HepG2 (cell line): ENCODE results near the gene SLC25A33. TPM values are rescaled to one million over a fixed set of nuclear protein-coding genes. Genes with fewer than 3 reads are reported as not detected.

Experiments
- ASH2L ChIP-seq: fragments of 300-600, 200-600 bp; sonication (generic); IDR thresholded peaks from 2 replicates; pipeline ENCODE4 v1.7.0; 2017; ENCODE audit warnings: low read depth, mild to moderate bottlenecking, moderate library complexity, mixed read lengths, low read length; ENCODE audit not compliant: insufficient read length
- FOXO1 ChIP-seq: sonication (generic); formaldehyde crosslinking; IDR thresholded peaks from 2 replicates; pipeline ENCODE4 v1.4.0; 2020; ENCODE audit warnings: missing genetic modification reagents
- NFIB ChIP-seq: sonication (generic); formaldehyde crosslinking; IDR thresholded peaks from 2 replicates; pipeline ENCODE4 v1.9.0; 2021; ENCODE audit warnings: missing genetic modification reagents, mild to moderate bottlenecking, borderline replicate concordance
- PRMT3 ChIP-seq: sonication (generic); formaldehyde crosslinking; IDR thresholded peaks from 2 replicates; pipeline ENCODE4 v1.8.1; 2022; ENCODE audit warnings: low read depth, mild to moderate bottlenecking, moderate library complexity, missing genetic modification reagents, borderline replicate concordance
- SETDB1 ChIP-seq: sonication (generic); formaldehyde crosslinking; IDR thresholded peaks from 2 replicates; pipeline ENCODE4 v1.5.1; 2020; ENCODE audit warnings: missing genetic modification reagents, mild to moderate bottlenecking, borderline replicate concordance
- SP4 ChIP-seq: sonication (generic); formaldehyde crosslinking; IDR thresholded peaks from 2 replicates; pipeline ENCODE4 v1.8.1; 2023; ENCODE audit warnings: mild to moderate bottlenecking, missing genetic modification reagents
- TBX3 ChIP-seq: fragments of 450-650 bp; IDR thresholded peaks from 2 replicates; pipeline ENCODE4 v1.6.1; 2017; ENCODE audit warnings: antibody characterized with exemption, mild to moderate bottlenecking, inconsistent platforms, borderline replicate concordance
- TGIF2 ChIP-seq: IDR thresholded peaks from 2 replicates; pipeline ENCODE4 v1.6.1; 2016; ENCODE audit warnings: control low read depth, missing compliant biosample characterization
- ZNF256 ChIP-seq: sonication (generic); formaldehyde crosslinking; conservative IDR thresholded peaks from 2 replicates; pipeline ENCODE4 v1.4.0; 2020; ENCODE audit warnings: missing genetic modification reagents
- ZNF441 ChIP-seq: sonication (generic); formaldehyde crosslinking; IDR thresholded peaks from 2 replicates; pipeline ENCODE4 v1.7.0; 2021; ENCODE audit warnings: missing genetic modification reagents, borderline replicate concordance
- ZNF558 ChIP-seq: sonication (generic); formaldehyde crosslinking; IDR thresholded peaks from 2 replicates; pipeline ENCODE4 v1.9.0; 2022; ENCODE audit warnings: mild to moderate bottlenecking, missing genetic modification reagents, borderline replicate concordance
- ZNF629 ChIP-seq: sonication (generic); formaldehyde crosslinking; conservative IDR thresholded peaks from 2 replicates; pipeline ENCODE4 v1.5.0; 2020; ENCODE audit warnings: missing genetic modification reagents
- ZNF790 ChIP-seq: sonication (generic); formaldehyde crosslinking; IDR thresholded peaks from 2 replicates; pipeline ENCODE4 v1.8.0; 2022; ENCODE audit warnings: missing genetic modification reagents, mild to moderate bottlenecking, borderline replicate concordance
- ZSCAN12 ChIP-seq: sonication (generic); formaldehyde crosslinking; IDR thresholded peaks from 2 replicates; pipeline ENCODE4 v1.9.0; 2021; ENCODE audit warnings: mild to moderate bottlenecking, missing genetic modification reagents
- polyA plus RNA-seq, 8 experiments: library from polyadenylated mRNA; depleted of rRNA in 3 of 8; stranded (reverse) in 7 of 8; unstranded in 1 of 8; fragments of >200 nt; fragmentation: Illumina TruSeq in 4 of 8; extraction: Trizol in 4 of 8; gene quantifications; 2 replicates each; pipeline versions ENCODE4 v1.2.1 to v1.2.3, GENCODE V29; 2011 to 2016; ENCODE audit warnings: low read depth in 4 of 8, missing spikeins in 1 of 8, mixed read lengths in 1 of 8; ENCODE audit not compliant: insufficient read depth in 1 of 8
- total RNA-seq, 5 experiments: library from RNA; depleted of rRNA; stranded (reverse); fragments of >200 nt; fragmentation: Illumina TruSeq; extraction: Trizol; gene quantifications; 2 replicates each; pipeline ENCODE4 v1.2.3, GENCODE V29; 2016; ENCODE audit warnings: low read depth in 1 of 5
- TF ChIP-seq, protein P1 (sequence below): sonication (generic); formaldehyde crosslinking; IDR thresholded peaks from 2 replicates; pipeline ENCODE4 v1.4.0; 2020; ENCODE audit warnings: missing genetic modification reagents
- TF ChIP-seq, protein P2 (sequence below): sonication (generic); formaldehyde crosslinking; IDR thresholded peaks from 2 replicates; pipeline ENCODE4 v1.5.0; 2020; ENCODE audit warnings: missing genetic modification reagents, mild to moderate bottlenecking, borderline replicate concordance
- TF ChIP-seq, protein P3 (sequence below): sonication (generic); formaldehyde crosslinking; IDR thresholded peaks from 2 replicates; pipeline ENCODE4 v1.5.0; 2020; ENCODE audit warnings: mild to moderate bottlenecking, missing genetic modification reagents
- TF ChIP-seq, protein P4 (sequence below): sonication (generic); formaldehyde crosslinking; IDR thresholded peaks from 2 replicates; pipeline ENCODE4 v1.8.1; 2023; ENCODE audit warnings: mild to moderate bottlenecking, missing genetic modification reagents, borderline replicate concordance
- TF ChIP-seq, protein P5 (sequence below): sonication (generic); formaldehyde crosslinking; IDR thresholded peaks from 2 replicates; pipeline ENCODE4 v1.4.0; 2020; ENCODE audit warnings: missing genetic modification reagents
- TF ChIP-seq, protein P6 (sequence below): sonication (generic); formaldehyde crosslinking; IDR thresholded peaks from 2 replicates; pipeline ENCODE4 v1.8.0; 2022; ENCODE audit warnings: missing genetic modification reagents, mild to moderate bottlenecking, moderate library complexity, borderline replicate concordance
- TF ChIP-seq, protein P7 (sequence below): sonication (generic); formaldehyde crosslinking; IDR thresholded peaks from 2 replicates; pipeline ENCODE4 v1.4.0; 2020; ENCODE audit warnings: mild to moderate bottlenecking, missing genetic modification reagents

The SLC25A33 gene
- total and polyA plus RNA-seq, 2 of the 13 experiments (the other 11 are each of a cell fraction or from before 2014, with no cell fraction given), result 15.4 to 50.3 TPM

DNA sequence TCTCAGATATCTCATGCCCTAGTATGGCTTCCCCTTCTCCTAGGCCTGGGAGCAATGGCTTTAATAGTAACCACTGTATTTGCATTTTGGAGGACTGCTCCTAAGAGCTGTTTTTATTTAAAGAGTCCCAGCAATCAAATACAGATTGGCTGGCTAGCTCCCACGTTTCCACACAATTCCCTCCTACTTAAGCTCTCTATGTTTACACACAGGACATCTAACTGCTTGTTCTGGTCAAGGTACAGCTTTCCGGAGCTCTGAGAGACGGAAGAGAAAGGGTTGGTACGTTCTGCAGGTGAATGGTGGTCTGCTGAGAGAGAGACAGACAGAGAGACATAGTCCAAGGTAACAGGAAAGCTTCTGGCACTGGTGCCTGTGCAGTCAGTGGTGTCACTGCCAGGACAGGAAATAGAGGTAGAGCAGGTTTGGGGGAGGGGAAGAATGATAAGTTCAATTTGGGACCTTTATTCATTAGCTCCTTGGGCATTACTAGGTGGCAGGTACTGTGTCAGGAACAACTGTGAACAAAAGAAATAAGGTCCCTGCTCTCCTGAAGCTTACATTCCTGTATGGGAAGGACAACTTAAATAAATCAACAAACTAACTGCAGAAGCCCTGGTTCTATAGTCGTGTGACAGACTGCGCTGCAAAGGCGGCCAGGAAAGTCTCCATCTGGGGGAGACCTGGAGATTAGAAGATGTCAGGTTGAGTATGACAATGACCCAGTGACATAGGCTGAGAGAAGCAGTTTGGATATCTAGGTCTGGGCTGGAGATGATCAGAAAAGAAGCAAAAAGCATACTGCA, 1.2 kb upstream of the SLC25A33 start (continued):
- TF ChIP-seq ASH2L (peak; percentile 39), TGIF2 (CRISPR knock-in tag) (peak; percentile 88), ZNF790 (CRISPR knock-in tag) (no peak), TBX3 (peak; percentile 59; the same call in 1 of the 2 replicates), PRMT3 (CRISPR knock-in tag) (no peak), SP4 (CRISPR knock-in tag) (no peak; the same call in 1 of the 2 replicates), ZNF558 (CRISPR knock-in tag) (no peak), SETDB1 (CRISPR knock-in tag) (no peak), ZNF256 (no peak), ZNF441 (CRISPR knock-in tag) (no peak), FOXO1 (peak; percentile 69; the same call in 1 of the 2 replicates), NFIB (CRISPR knock-in tag) (no peak), ZNF629 (CRISPR knock-in tag) (peak; percentile 51; the same call in 1 of the 2 replicates), ZSCAN12 (CRISPR knock-in tag) (no peak)
- TF ChIP-seq, protein P1, sequence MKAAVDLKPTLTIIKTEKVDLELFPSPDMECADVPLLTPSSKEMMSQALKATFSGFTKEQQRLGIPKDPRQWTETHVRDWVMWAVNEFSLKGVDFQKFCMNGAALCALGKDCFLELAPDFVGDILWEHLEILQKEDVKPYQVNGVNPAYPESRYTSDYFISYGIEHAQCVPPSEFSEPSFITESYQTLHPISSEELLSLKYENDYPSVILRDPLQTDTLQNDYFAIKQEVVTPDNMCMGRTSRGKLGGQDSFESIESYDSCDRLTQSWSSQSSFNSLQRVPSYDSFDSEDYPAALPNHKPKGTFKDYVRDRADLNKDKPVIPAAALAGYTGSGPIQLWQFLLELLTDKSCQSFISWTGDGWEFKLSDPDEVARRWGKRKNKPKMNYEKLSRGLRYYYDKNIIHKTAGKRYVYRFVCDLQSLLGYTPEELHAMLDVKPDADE (CRISPR knock-in tag), result no peak
- TF ChIP-seq, protein P2, sequence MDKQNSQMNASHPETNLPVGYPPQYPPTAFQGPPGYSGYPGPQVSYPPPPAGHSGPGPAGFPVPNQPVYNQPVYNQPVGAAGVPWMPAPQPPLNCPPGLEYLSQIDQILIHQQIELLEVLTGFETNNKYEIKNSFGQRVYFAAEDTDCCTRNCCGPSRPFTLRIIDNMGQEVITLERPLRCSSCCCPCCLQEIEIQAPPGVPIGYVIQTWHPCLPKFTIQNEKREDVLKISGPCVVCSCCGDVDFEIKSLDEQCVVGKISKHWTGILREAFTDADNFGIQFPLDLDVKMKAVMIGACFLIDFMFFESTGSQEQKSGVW (CRISPR knock-in tag), result no peak
- TF ChIP-seq, protein P3, sequence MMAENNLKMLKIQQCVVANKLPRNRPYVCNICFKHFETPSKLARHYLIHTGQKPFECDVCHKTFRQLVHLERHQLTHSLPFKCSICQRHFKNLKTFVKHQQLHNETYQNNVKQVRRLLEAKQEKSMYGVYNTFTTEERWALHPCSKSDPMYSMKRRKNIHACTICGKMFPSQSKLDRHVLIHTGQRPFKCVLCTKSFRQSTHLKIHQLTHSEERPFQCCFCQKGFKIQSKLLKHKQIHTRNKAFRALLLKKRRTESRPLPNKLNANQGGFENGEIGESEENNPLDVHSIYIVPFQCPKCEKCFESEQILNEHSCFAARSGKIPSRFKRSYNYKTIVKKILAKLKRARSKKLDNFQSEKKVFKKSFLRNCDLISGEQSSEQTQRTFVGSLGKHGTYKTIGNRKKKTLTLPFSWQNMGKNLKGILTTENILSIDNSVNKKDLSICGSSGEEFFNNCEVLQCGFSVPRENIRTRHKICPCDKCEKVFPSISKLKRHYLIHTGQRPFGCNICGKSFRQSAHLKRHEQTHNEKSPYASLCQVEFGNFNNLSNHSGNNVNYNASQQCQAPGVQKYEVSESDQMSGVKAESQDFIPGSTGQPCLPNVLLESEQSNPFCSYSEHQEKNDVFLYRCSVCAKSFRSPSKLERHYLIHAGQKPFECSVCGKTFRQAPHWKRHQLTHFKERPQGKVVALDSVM, result no peak
- TF ChIP-seq, protein P4, sequence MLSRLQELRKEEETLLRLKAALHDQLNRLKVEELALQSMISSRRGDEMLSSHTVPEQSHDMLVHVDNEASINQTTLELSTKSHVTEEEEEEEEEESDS, result no peak
- TF ChIP-seq, protein P5, sequence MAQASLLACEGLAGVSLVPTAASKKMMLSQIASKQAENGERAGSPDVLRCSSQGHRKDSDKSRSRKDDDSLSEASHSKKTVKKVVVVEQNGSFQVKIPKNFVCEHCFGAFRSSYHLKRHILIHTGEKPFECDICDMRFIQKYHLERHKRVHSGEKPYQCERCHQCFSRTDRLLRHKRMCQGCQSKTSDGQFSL (CRISPR knock-in tag), result no peak
- TF ChIP-seq, protein P6, sequence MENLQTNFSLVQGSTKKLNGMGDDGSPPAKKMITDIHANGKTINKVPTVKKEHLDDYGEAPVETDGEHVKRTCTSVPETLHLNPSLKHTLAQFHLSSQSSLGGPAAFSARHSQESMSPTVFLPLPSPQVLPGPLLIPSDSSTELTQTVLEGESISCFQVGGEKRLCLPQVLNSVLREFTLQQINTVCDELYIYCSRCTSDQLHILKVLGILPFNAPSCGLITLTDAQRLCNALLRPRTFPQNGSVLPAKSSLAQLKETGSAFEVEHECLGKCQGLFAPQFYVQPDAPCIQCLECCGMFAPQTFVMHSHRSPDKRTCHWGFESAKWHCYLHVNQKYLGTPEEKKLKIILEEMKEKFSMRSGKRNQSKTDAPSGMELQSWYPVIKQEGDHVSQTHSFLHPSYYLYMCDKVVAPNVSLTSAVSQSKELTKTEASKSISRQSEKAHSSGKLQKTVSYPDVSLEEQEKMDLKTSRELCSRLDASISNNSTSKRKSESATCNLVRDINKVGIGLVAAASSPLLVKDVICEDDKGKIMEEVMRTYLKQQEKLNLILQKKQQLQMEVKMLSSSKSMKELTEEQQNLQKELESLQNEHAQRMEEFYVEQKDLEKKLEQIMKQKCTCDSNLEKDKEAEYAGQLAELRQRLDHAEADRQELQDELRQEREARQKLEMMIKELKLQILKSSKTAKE (CRISPR knock-in tag), result peak; percentile 90
- TF ChIP-seq, protein P7, sequence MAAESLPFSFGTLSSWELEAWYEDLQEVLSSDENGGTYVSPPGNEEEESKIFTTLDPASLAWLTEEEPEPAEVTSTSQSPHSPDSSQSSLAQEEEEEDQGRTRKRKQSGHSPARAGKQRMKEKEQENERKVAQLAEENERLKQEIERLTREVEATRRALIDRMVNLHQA, result no peak
